ENCODE measurements around the gene MAP2K1.
"Not testable (repeated sequence)": the region's sequence is repeated elsewhere in the genome, so short reads cannot be mapped to it uniquely, and the experiment has no call there.

MAP2K1 gene

DNA sequence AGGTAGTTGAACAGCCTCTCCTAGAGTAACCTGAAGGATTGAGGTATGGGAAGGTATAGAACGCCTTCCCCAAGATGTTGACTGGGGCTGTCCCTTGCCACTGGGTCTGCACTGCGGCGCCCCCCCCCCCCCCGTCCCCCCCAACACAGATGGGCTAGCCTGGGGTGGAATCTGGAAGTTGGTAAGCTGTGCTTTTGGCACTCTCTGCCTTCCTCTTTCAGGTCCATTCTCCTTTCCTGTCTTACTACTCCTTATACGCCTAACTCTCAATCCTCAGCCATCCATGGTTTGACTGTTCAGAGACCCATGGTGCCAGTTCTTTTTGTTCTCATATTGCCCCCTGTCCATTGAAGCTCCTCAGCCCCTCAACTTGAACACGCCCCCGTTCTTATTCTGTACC, 42.8 kb downstream of the MAP2K1 start:
- peaks cover 69% of the 10 kb centered on the region for H3K36me3 Mint-ChIP-seq
- H3K4me1 Mint-ChIP-seq: peaks cover 65% of the 10 kb centered on the region
- no peak overlapping the region for H3K4me3 Mint-ChIP-seq
- H3K27ac Mint-ChIP-seq: no peak overlapping the region
- ATAC-seq: no peak
- no peak for DNase-seq (ENCODE audit: low spot score in 2 of 2)
- no peaks in the 10 kb centered on the region for H3K9me3 Mint-ChIP-seq

GRCh38 chr15:66430627-66431255, 44.0 kb downstream of the MAP2K1 start:
- DNase-seq (ENCODE audit: low spot score in 2 of 2) (no peak), ATAC-seq (no peak)
- Mint-ChIP-seq H3K36me3 (peaks cover 69% of the 10 kb centered on the region), H3K4me1 (peaks cover 61% of the 10 kb centered on the region), H3K9me3 (no peaks in the 10 kb centered on the region), H3K27ac (peak overlapping the region; percentile 48), H3K4me3 (no peak overlapping the region)

DNA sequence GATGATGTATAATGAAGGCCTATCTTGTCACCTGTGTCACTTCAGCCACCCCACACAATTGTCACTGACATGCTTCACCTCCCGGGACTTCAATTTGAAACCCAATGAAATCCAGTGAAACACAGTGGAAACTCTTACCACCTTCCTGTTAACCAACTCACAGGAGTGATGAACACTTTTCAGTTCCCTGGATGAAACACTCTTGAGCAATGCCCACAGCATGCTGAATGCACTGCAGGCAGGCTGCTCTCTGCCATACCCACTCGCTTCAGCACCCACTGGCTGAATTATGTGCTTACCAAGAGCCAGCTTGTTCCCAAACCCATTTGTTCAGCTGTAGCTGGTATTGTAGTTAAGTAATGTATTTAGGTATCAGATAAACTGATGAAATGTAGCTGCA, 47.0 kb downstream of the MAP2K1 start:
- no peaks in the 10 kb centered on the region for H3K9me3 Mint-ChIP-seq
- no peak overlapping the region for H3K27ac Mint-ChIP-seq
- H3K4me1 Mint-ChIP-seq: peaks cover 57% of the 10 kb centered on the region
- DNase-seq (ENCODE audit: low spot score in 2 of 2): no peak
- no peak overlapping the region for H3K4me3 Mint-ChIP-seq
- H3K36me3 Mint-ChIP-seq: peaks cover 75% of the 10 kb centered on the region
- ATAC-seq: no peak

DNA sequence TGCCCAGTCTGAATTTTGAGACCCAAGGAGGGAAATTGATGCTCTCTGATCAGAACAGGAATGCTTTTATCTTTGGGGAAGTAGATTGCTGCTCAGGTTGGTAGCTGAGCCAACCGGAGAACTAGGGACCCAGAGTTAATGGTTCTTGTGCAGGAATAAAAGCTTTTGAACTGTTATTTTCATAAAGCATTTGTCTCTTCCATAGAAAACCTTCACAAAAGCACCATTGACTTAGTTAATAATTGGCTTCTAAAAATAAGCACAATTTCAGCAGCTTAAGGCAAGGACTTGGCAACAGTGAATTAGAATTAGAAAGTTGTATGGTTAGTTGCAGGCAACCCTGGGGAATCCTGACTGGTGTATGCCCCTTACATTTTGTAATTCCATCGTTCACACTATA, 53.8 kb downstream of the MAP2K1 start:
- Mint-ChIP-seq H3K4me1 (no peaks in the 10 kb centered on the region), H3K9me3 (no peaks in the 10 kb centered on the region), H3K4me3 (no peak overlapping the region), H3K36me3 (peaks cover 100% of the 10 kb centered on the region), H3K27ac (peak overlapping the region; percentile 12)
- DNase-seq (ENCODE audit: low spot score in 2 of 2) (no peak), ATAC-seq (no peak)

DNA sequence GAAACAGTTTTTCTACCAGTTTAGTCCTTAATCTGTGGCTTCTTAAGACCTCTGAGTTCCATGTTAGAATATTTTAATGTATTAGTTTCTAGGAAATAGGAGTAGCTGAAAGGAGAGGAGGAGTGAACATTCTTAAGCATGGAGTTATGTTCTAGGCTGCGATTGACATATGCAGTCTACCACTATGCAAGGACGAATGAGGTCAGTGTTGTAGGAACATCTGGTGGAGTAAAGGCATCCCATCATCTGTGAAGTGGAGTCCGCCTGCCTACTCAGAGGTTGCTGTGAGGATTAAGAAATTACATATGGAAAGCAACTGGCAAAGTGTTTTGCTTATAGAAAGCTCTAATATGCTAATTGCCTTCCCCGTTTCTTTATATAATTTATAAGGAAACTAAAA, 65.7 kb downstream of the MAP2K1 start:
- Mint-ChIP-seq H3K4me3 (no peak overlapping the region), H3K9me3 (no peaks in the 10 kb centered on the region), H3K36me3 (peaks cover 74% of the 10 kb centered on the region), H3K4me1 (peaks cover 11% of the 10 kb centered on the region), H3K27ac (no peak overlapping the region)
- ATAC-seq (no peak), DNase-seq (ENCODE audit: low spot score in 2 of 2) (no peak)

- Mint-ChIP-seq H3K27ac (no peak overlapping the region), H3K4me3 (no peak overlapping the region), H3K4me1 (peaks cover 11% of the 10 kb centered on the region), H3K9me3 (no peaks in the 10 kb centered on the region), H3K36me3 (peaks cover 74% of the 10 kb centered on the region)
- ATAC-seq (no peak), DNase-seq (ENCODE audit: low spot score in 2 of 2) (no peak)
Observed at GRCh38 chr15:66452971-66453580, 66.4 kb downstream of the MAP2K1 start.

DNA sequence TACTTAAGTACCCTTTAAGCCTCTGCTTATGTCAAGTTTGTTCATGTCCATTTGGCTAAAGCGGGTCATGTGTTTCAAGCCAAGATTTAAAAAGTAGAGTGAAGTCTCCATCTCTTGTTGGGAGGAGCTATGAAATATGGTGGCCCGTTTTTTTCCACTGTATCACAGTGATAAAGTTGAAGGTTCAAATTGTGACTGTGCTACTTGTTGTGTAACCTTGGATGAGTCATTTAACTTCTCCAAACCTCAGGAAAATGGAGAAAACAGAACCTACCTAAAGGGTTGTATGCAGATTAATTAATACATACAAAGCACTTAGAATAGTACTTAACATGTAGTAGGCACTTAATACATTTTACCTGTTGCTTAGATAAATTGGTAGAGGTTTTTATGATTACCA, 67.4 kb downstream of the MAP2K1 start:
- ATAC-seq (no peak), DNase-seq (ENCODE audit: low spot score in 2 of 2) (no peak)
- no peak overlapping the region for H3K4me3 Mint-ChIP-seq
- H3K27ac Mint-ChIP-seq: no peak overlapping the region
- peaks cover 11% of the 10 kb centered on the region for H3K4me1 Mint-ChIP-seq
- H3K36me3 Mint-ChIP-seq: peaks cover 74% of the 10 kb centered on the region
- H3K9me3 Mint-ChIP-seq: no peaks in the 10 kb centered on the region

DNA sequence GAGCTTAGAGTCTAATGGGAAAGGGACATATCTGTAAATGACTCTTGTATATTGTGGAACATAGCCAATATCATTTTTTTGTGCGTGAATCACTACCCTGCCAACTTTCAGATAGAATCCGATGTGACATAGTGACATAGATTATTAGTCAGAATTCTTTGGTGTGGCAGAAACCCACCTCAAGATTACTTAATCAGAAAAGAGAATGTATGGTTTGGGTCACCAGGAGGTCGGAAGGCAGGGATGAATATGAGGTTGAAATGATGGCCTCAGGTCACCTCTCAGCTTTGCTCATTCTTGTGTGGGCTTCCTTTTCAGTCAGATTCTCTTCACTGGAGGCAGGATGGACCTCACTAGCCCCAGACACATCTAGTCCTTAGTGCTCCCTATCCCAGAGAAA, 69.5 kb downstream of the MAP2K1 start:
- ATAC-seq: peak; percentile 94
- Mint-ChIP-seq H3K4me3 (no peak overlapping the region), H3K27ac (peak overlapping the region; percentile 71), H3K9me3 (no peaks in the 10 kb centered on the region), H3K4me1 (peaks cover 24% of the 10 kb centered on the region), H3K36me3 (peaks cover 88% of the 10 kb centered on the region)
- peak in 1 of 2 donors; percentile 54 for DNase-seq (ENCODE audit: low spot score in 2 of 2)

DNA sequence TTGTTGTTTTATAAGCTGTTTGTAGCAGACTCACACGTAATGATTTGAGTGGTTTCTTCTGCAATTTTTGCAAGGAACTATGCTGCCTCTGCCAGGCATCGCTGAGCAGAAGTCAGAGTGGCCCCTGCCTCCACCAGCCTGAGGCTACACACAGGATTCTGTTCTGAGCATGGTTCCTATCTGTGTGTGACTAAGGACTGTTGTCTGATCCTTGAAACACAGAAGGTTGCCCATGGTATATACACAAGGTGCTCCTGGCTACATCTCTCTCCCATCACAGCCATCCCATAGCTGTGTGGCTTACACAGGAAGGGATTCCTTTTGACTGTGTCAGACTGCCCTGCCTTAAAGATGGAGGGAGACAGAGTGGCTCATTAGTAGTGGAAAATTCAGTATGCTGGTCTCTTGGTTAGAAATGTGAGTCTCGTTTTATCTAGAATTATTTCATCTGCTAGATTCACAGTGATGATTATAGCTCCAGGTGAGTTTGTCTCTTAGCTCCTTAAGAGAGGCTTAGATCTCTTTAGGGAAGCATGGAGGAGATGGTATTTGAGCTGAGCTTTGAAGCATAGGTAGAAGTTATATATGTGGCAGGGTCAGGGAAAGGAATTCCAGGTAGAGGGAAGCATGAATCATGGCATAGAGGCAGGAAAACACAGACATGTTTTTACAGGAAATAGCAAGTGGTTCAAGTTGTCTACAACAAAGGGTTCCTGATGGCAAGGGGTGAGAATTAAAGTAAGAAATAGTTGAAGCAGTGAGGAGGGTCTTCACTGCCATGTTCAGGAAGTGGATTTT, 73.3 kb downstream of the MAP2K1 start:
- ATAC-seq (no peak), DNase-seq (ENCODE audit: low spot score in 2 of 2) (no peak)
- Mint-ChIP-seq H3K9me3 (no peaks in the 10 kb centered on the region), H3K27ac (peak overlapping the region; percentile 4), H3K4me1 (peaks cover 24% of the 10 kb centered on the region), H3K4me3 (no peak overlapping the region), H3K36me3 (peaks cover 84% of the 10 kb centered on the region)

- H3K27ac Mint-ChIP-seq; H3K4me3 Mint-ChIP-seq; H3K9me3 Mint-ChIP-seq; ATAC-seq; DNase-seq (ENCODE audit: low spot score in 2 of 2): not testable (repeated sequence)
- peaks cover 18% of the 10 kb centered on the region for H3K4me1 Mint-ChIP-seq
- peaks cover 86% of the 10 kb centered on the region for H3K36me3 Mint-ChIP-seq
Observed at GRCh38 chr15:66461294-66461693, 74.6 kb downstream of the MAP2K1 start.

GRCh38 chr15:66461917-66462316, 75.2 kb downstream of the MAP2K1 start:
- H3K36me3 Mint-ChIP-seq: peaks cover 86% of the 10 kb centered on the region
- no peaks in the 10 kb centered on the region for H3K9me3 Mint-ChIP-seq
- ATAC-seq: no peak
- DNase-seq (ENCODE audit: low spot score in 2 of 2): no peak
- H3K27ac Mint-ChIP-seq: no peak overlapping the region
- no peak overlapping the region for H3K4me3 Mint-ChIP-seq
- H3K4me1 Mint-ChIP-seq: peaks cover 13% of the 10 kb centered on the region

GRCh38 chr15:66462627-66463026, 75.9 kb downstream of the MAP2K1 start:
- H3K4me3 Mint-ChIP-seq: no peak overlapping the region
- H3K27ac Mint-ChIP-seq: peak overlapping the region; percentile 48
- no peaks in the 10 kb centered on the region for H3K9me3 Mint-ChIP-seq
- peaks cover 84% of the 10 kb centered on the region for H3K36me3 Mint-ChIP-seq
- peaks cover 13% of the 10 kb centered on the region for H3K4me1 Mint-ChIP-seq
- no peak for DNase-seq (ENCODE audit: low spot score in 2 of 2)
- no peak for ATAC-seq

- H3K4me3 Mint-ChIP-seq; H3K4me1 Mint-ChIP-seq; ATAC-seq; H3K27ac Mint-ChIP-seq; DNase-seq (ENCODE audit: low spot score in 2 of 2); H3K9me3 Mint-ChIP-seq: not testable (repeated sequence)
- H3K36me3 Mint-ChIP-seq: peaks cover 84% of the 10 kb centered on the region
Observed at GRCh38 chr15:66465294-66465693, 78.6 kb downstream of the MAP2K1 start.

- not testable (repeated sequence) for H3K4me3 Mint-ChIP-seq; ATAC-seq; H3K27ac Mint-ChIP-seq; H3K9me3 Mint-ChIP-seq; DNase-seq (ENCODE audit: low spot score in 2 of 2)
- Mint-ChIP-seq H3K36me3 (peaks cover 87% of the 10 kb centered on the region), H3K4me1 (peaks cover 19% of the 10 kb centered on the region)
Observed at GRCh38 chr15:66467162-66468040, 80.7 kb downstream of the MAP2K1 start.

DNA sequence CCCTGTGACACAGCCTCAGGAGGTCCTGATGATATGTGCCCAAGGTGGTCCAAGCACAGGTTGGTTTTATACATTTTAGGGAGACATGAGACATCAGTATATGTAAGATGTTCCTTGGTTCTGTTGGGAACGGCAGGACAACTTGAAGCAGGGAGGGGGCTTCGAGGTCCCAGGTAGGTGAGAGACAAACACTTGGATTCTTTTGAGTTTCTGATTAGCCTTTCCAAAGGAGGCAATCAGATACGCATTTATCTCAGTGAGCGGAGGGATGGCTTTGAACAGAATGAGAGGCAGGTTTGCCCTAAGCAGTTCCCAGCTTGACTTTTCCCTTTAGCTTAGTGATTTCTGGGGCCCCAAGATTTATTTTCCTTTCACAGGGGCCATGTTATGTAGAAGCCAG, 84.1 kb downstream of the MAP2K1 start:
- peaks cover 91% of the 10 kb centered on the region for H3K36me3 Mint-ChIP-seq
- DNase-seq (ENCODE audit: low spot score in 2 of 2); ATAC-seq; H3K27ac Mint-ChIP-seq; H3K4me3 Mint-ChIP-seq; H3K9me3 Mint-ChIP-seq: not testable (repeated sequence)
- H3K4me1 Mint-ChIP-seq: peaks cover 44% of the 10 kb centered on the region

Data from stimulated activated effector memory CD8-positive, alpha-beta T cell treated with anti-CD3 and anti-CD28 coated beads, Interleukin-12 subunit alpha, Interleukin-12 subunit beta, amount 100 ng/mL, for 72 hours (primary cell).